K562 treated with DMSO at 1 percent for 12 hours (cell line): ENCODE measurements around the gene SSX1. TPM values are rescaled to one million over a fixed set of nuclear protein-coding genes. Genes with fewer than 3 reads are reported as not detected.

ENCODE experiments used
- total RNA-seq: library from RNA; unstranded; fragments of 300-600 nt; gene quantifications from 2 replicates; pipeline ENCODE4 v1.2.3, GENCODE V29; 2022; ENCODE audit not compliant: insufficient read depth

The SSX1 gene, protein sequence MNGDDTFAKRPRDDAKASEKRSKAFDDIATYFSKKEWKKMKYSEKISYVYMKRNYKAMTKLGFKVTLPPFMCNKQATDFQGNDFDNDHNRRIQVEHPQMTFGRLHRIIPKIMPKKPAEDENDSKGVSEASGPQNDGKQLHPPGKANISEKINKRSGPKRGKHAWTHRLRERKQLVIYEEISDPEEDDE
- total RNA-seq, result 69.0 and 130 TPM in 2 replicates

DNA sequence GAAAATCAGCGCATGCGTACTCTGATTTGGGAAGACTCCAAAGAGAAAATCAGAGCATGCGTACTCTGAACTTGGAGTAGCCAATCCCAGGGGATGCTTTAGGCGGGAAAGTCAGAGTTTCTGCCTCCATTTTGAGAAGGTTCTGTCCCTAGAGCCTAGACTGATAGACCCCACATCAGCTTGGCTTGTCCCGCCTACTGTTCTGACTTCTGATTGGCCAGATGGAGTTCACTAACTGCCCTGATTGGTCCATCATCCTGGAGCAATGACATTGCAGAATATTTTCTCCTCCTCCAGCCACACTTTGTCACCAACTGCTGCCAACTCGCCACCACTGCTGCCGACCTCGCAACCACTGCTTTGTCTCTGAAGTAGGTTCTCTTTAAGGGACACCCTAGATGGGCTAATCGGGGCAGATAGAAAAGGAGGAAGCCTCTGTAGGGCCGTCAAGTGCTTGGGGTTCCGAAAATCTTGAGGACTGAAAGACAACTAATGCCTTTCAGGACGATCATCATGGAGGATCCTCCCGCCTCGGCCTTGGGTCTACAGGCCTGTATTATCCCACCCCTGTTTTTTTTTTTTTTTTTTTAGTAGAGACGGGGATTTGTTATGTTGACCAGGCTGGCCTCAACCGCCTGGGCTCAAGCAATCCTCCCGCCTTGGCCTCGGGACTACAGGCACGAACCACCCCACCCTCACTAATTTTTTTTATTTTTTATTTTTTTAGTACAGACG, at the start of gene SSX1:
TSS of gene SSX1 (plus strand) at position 331 of the 735 bp plus-strand sequence. CDS start 1,850 bp downstream, outside the sequence.

Other genes with a start within 250 kb of the SSX1 start
- not detected in 2 replicates for gene SPACA5, start 248.4 kb upstream of the SSX1 start, total RNA-seq
- gene ZNF630, start 183.8 kb upstream of the SSX1 start, total RNA-seq, result 0.59 TPM in 1 of 2 replicates, not detected in the other
- gene SPACA5B, start 124.8 kb upstream of the SSX1 start, total RNA-seq, result not detected in 2 replicates
- gene SSX5, start 58.6 kb upstream of the SSX1 start, total RNA-seq, result 0.80 and 0.82 TPM in 2 replicates
- gene SSX3, start 101.3 kb downstream of the SSX1 start, total RNA-seq, result 38.7 and 53.8 TPM in 2 replicates
- 11.9 TPM in 1 of 2 replicates, not detected in the other for gene SSX4, start 128.1 kb downstream of the SSX1 start, total RNA-seq
- gene SSX4B, start 156.6 kb downstream of the SSX1 start, total RNA-seq, result 11.9 and 31.6 TPM in 2 replicates
- gene SLC38A5, start 214.9 kb downstream of the SSX1 start, total RNA-seq, result 22.5 and 26.1 TPM in 2 replicates
- 45.8 and 46.9 TPM in 2 replicates for gene FTSJ1, start 220.8 kb downstream of the SSX1 start, total RNA-seq